Neural progenitor cell (in vitro differentiated cells): Measurements from ENCODE around the gene GLMN. TPM values are rescaled to one million over a fixed set of nuclear protein-coding genes. Genes with fewer than 3 reads are reported as not detected.

Experiments used
- DNase-seq: peaks from one replicate; pipeline ENCODE4 v3.0.0-alpha.2; 2016; ENCODE audit warnings: low spot score
- H2AFZ ChIP-seq: fragments of 200-600 bp; sonication (generic); replicated peaks from 2 replicates; pipeline ENCODE4 v1.6.1; 2016; ENCODE audit warnings: antibody characterized with exemption
- H3F3A ChIP-seq: fragments of 200-600 bp; sonication (generic); 2 replicates; pipeline ENCODE4 v1.6.1; 2016; ENCODE audit warnings: antibody characterized with exemption, low read depth
- H3K27ac ChIP-seq: fragments of 200-600 bp; sonication (generic); 2 replicates; pipeline ENCODE4 v1.5.1; 2016; ENCODE audit warnings: mild to moderate bottlenecking
- H3K27me3 ChIP-seq: fragments of 200-600 bp; sonication (generic); 2 replicates; pipeline ENCODE4 v1.6.1; 2016; ENCODE audit warnings: mild to moderate bottlenecking, moderate library complexity
- H3K36me3 ChIP-seq: fragments of 200-600 bp; sonication (generic); 2 replicates; pipeline ENCODE4 v1.5.1; 2016
- H3K4me1 ChIP-seq: fragments of 200-600 bp; sonication (generic); 2 replicates; pipeline ENCODE4 v1.6.1; 2016; ENCODE audit warnings: mixed run types
- H3K4me2 ChIP-seq: fragments of 200-600 bp; sonication (generic); 2 replicates; pipeline ENCODE4 v1.6.1; 2016
- H3K4me3 ChIP-seq: fragments of 200-600 bp; sonication (generic); 2 replicates; pipeline ENCODE4 v1.5.1; 2016
- H3K79me2 ChIP-seq: fragments of 200-600 bp; sonication (generic); 2 replicates; pipeline ENCODE4 v1.6.1; 2016; ENCODE audit warnings: low read depth
- H3K9ac ChIP-seq: fragments of 200-600 bp; sonication (generic); 2 replicates; pipeline ENCODE4 v1.6.1; 2016
- H3K9me3 ChIP-seq: fragments of 200-600 bp; sonication (generic); 2 replicates; pipeline ENCODE4 v1.5.1; 2016; ENCODE audit warnings: low read depth
- H4K20me1 ChIP-seq: fragments of 200-600 bp; sonication (generic); 2 replicates; pipeline ENCODE4 v1.6.1; 2016; ENCODE audit warnings: low read depth
- H3K27ac Mint-ChIP-seq: 3 replicates; pipeline ENCODE4 v1.8.0; 2021; ENCODE audit warnings: mixed read lengths
- H3K27me3 Mint-ChIP-seq: 2 replicates; pipeline ENCODE4 v1.8.0; 2022; ENCODE audit warnings: low read depth, mild to moderate bottlenecking, inconsistent platforms, moderate library complexity, mixed read lengths; ENCODE audit not compliant: insufficient read depth
- H3K36me3 Mint-ChIP-seq: 3 replicates; pipeline ENCODE4 v1.8.0; 2021; ENCODE audit warnings: mixed read lengths
- H3K4me1 Mint-ChIP-seq: 3 replicates; pipeline ENCODE4 v1.8.0; 2021; ENCODE audit warnings: mixed read lengths
- H3K4me3 Mint-ChIP-seq: 3 replicates; pipeline ENCODE4 v1.8.0; 2021; ENCODE audit warnings: mild to moderate bottlenecking, moderate library complexity, mixed read lengths
- H3K9me3 Mint-ChIP-seq: 3 replicates; pipeline ENCODE4 v1.8.0; 2020; ENCODE audit warnings: mixed read lengths
- CTCF ChIP-seq: fragments of 200-600 bp; sonication (generic); IDR thresholded peaks from 2 replicates; pipeline ENCODE4 v1.5.1; 2017; ENCODE audit warnings: antibody characterized with exemption, mild to moderate bottlenecking
- EZH2 ChIP-seq: fragments of 200-600 bp; sonication (generic); IDR thresholded peaks from 2 replicates; pipeline ENCODE4 v1.6.1; 2017; ENCODE audit warnings: antibody characterized with exemption, mild to moderate bottlenecking, moderate library complexity
- EZH2phosphoT487 ChIP-seq: fragments of 200-600 bp; sonication (generic); IDR thresholded peaks from 2 replicates; pipeline ENCODE4 v1.6.1; 2017; ENCODE audit warnings: antibody characterized with exemption
- total RNA-seq: library from RNA; depleted of rRNA; stranded (reverse); fragments of >200 nt; gene quantifications from 2 replicates; pipeline ENCODE4 v1.2.3, GENCODE V29; 2015; ENCODE audit warnings: low replicate concordance

The GLMN gene
- total RNA-seq, 1 donor from 2014 or later: 44.4 TPM

GRCh38 chr1:92329347-92330129 lies 30.8 kb upstream of the GLMN start:
- no peaks in the 10 kb centered on the region for H3K79me2 ChIP-seq
- H3K4me2 ChIP-seq: no peak overlapping the region
- H4K20me1 ChIP-seq: no peaks in the 10 kb centered on the region
- no peak overlapping the region for H3K9ac ChIP-seq
- H3K36me3 ChIP-seq: peaks cover 24% of the 10 kb centered on the region
- Mint-ChIP-seq H3K36me3 (peaks cover 60% of the 10 kb centered on the region), H3K4me3 (no peak overlapping the region), H3K4me1 (no peaks in the 10 kb centered on the region), H3K9me3 (peaks cover 28% of the 10 kb centered on the region), H3K27me3 (no peaks in the 10 kb centered on the region), H3K27ac (no peak overlapping the region)
- TF ChIP-seq CTCF (no peak), EZH2 (no peak), EZH2phosphoT487 (no peak)
- H3K27me3 ChIP-seq: no peaks in the 10 kb centered on the region
- H3K27ac ChIP-seq: no peak overlapping the region
- no peak for DNase-seq
- no peaks in the 10 kb centered on the region for H3K4me1 ChIP-seq
- H3K4me3 ChIP-seq: no peak overlapping the region
- no peak overlapping the region for H2AFZ ChIP-seq
- no peaks in the 10 kb centered on the region for H3F3A ChIP-seq
- no peaks in the 10 kb centered on the region for H3K9me3 ChIP-seq

GRCh38 chr1:92327794-92328193 lies 29.0 kb upstream of the GLMN start:
- H2AFZ ChIP-seq: no peak overlapping the region
- no peak for DNase-seq
- no peaks in the 10 kb centered on the region for H3K27me3 ChIP-seq
- TF ChIP-seq CTCF (no peak), EZH2phosphoT487 (no peak), EZH2 (no peak)
- no peak overlapping the region for H3K9ac ChIP-seq
- peaks cover 28% of the 10 kb centered on the region for H3K9me3 Mint-ChIP-seq
- H3K27ac Mint-ChIP-seq: no peak overlapping the region
- H3K4me1 Mint-ChIP-seq: no peaks in the 10 kb centered on the region
- peaks cover 30% of the 10 kb centered on the region for H3K36me3 ChIP-seq
- H4K20me1 ChIP-seq: no peaks in the 10 kb centered on the region
- H3F3A ChIP-seq: no peaks in the 10 kb centered on the region
- H3K4me3 ChIP-seq: no peak overlapping the region
- no peaks in the 10 kb centered on the region for H3K4me1 ChIP-seq
- no peak overlapping the region for H3K4me2 ChIP-seq
- H3K27me3 Mint-ChIP-seq: no peaks in the 10 kb centered on the region
- H3K36me3 Mint-ChIP-seq: peaks cover 66% of the 10 kb centered on the region
- H3K9me3 ChIP-seq: no peaks in the 10 kb centered on the region
- no peak overlapping the region for H3K4me3 Mint-ChIP-seq
- no peaks in the 10 kb centered on the region for H3K79me2 ChIP-seq
- H3K27ac ChIP-seq: no peak overlapping the region

DNA sequence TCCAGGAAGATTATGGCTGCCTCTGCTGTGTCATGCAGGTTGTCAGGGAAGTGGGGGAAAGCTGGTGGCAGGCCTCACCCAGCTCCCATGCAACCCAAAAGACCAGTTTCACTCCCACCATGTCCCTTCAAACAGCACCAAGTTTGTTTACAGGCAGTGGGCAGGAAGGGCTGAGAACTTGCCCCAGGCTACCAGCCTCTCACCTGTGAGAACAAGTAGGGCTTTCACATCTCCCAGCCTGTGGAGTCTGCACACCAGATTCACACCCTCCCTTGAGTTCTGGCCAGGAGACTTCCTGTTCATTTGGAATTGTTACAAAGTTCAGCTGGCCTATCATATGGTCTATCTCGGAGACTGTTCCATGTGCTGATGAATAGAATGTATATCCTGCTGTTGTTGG lies 27.9 kb upstream of the GLMN start:
- no peak overlapping the region for H3K27ac Mint-ChIP-seq
- H3K9me3 Mint-ChIP-seq: peaks cover 28% of the 10 kb centered on the region
- Histone ChIP-seq H3K79me2 (no peaks in the 10 kb centered on the region), H2AFZ (no peak overlapping the region), H3K4me3 (no peak overlapping the region), H3K9ac (no peak overlapping the region), H3K9me3 (no peaks in the 10 kb centered on the region), H3K27ac (no peak overlapping the region), H3K4me1 (no peaks in the 10 kb centered on the region), H4K20me1 (no peaks in the 10 kb centered on the region), H3F3A (no peaks in the 10 kb centered on the region), H3K4me2 (no peak overlapping the region), H3K36me3 (peaks cover 30% of the 10 kb centered on the region), H3K27me3 (no peaks in the 10 kb centered on the region)
- no peak overlapping the region for H3K4me3 Mint-ChIP-seq
- no peaks in the 10 kb centered on the region for H3K27me3 Mint-ChIP-seq
- H3K36me3 Mint-ChIP-seq: peaks cover 66% of the 10 kb centered on the region
- H3K4me1 Mint-ChIP-seq: no peaks in the 10 kb centered on the region
- no peak for DNase-seq
- TF ChIP-seq CTCF (no peak), EZH2phosphoT487 (no peak), EZH2 (no peak)
